HG03064 (cell line): ENCODE measurements around the gene SHISA2.

Experiments used
- ATAC-seq: cut with Tn5 transposase; IDR thresholded peaks from one replicate; pipeline ENCODE4 v1.9.1; 2021; ENCODE audit warnings: low read depth; ENCODE audit not compliant: unreplicated experiment

SHISA2 gene

DNA sequence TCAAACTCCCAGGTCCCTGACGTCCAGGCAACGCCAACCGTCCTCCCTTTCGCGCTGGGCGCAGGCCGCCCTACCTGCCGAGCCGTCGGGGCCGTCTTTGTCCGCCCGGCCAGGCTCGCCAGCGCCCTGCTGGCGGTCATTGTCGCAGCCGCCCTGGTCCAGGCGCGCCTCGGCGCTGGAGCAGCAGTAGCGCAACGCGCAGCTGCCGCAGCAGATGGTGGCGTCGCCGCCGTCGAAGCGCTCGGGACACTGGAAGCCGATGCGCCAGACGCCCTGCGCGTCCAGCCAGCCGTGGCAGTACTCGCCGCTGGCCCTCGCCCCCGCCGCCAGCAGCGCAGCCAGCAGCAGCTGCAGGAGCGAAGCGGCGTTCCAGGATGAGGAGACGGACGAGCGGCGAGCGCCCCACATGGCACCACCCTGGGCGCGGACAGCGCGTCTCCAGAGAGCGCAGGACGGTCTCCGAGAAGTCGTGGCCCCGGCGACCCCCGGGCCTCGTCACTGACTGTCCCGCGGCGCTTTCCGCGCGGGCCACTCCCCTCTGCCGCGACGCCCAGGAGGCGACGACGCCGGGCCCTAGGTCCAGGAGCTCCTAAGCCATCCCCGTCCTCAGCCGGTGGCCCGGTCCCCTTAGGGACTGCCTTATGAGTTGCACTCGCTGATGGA is 1.1 kb downstream of the SHISA2 start:
- ATAC-seq, result no peak

DNA sequence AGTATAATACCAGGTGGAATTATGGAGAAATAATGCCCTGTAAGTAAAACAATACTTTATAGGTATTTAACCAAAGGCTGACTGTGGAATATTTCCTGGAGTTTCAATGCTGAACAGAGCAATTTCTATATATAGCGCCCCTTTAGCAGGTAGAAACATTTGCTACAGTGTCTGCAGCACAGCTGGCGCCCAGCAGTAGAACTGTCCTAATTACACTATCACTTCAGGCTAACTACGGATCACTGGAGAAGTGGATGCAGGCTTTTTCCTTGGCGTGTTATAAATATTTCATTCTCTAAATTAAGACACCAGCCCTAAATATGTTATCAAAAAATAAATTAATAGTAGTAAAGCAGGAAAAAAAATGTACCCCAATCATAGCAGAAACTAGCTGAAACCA is 3.1 kb downstream of the SHISA2 start:
- no peak for ATAC-seq

DNA sequence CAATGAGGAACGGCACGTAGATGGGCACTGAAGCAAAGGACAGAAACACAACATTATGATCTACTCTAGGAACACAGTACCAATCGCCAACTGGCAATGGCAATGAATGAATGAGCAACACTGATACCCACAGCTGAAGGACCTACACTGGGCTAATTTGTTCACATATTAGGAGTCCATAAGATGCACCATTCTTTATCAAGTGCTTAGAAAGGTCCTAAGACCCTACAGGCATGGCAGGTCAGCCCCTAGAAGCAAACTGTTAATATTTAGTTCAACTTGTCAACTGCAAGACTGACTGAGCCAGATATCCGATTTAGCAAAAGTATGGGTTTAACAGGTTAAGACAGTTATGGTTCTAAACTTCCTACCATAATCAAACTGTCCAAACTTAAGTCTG is 4.8 kb downstream of the SHISA2 start:
- ATAC-seq, result no peak

DNA sequence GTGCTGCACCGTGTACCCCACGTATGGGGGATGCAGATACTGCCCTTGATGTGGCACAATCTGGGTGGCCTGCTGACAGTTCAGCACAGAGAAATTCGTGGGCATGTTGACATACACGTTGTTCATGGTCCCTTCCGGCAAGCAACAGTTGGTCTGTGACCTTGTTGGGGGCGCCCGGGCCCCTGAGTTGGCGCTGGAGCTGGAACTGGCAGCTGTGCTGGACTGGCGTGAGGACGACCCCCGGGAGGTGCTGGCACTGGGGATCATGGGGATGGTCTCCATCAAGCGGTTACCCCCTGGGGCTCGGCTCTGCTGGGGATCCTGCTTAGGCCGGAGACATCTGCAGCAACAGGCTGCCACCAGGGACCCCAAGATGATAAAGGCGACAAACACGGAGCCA is 5.2 kb downstream of the SHISA2 start:
- no peak for ATAC-seq

DNA sequence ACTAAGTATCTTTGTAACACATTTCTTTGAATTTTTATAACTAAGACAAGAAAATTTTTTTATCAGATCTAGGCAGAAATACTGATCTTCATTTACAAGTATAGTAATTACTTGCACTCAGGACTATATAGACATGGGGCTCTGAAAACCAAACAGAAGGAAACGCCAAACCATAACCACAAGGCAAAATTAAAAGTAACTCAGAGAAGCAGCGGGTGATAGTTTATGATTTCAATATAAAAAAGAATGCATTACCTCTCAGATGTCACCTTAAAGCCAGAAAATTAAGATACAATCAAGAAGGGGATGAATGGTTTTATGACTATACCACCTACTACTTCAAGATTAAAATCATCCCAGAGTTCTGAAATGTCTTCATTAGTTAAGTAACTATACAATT is 6.7 kb downstream of the SHISA2 start:
- ATAC-seq, result no peak

DNA sequence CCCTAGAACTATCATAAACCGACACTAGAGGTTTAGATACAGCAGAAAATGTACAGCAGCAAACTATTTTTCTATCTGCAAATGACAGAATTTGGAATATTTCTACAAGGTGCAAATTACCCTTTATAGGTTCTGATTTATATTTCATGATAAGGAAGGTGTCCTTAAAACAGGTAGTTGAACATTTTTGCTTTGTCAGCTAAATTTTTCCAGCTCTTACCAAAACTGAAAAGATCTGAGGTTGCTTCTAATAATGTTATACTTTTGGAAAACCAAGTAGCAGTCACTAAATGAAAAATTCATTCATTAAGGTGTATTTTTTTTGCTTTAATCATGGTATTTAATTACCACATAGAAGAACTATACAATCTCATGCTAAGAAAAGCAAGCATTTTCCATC is 9.0 kb downstream of the SHISA2 start:
- no peak for ATAC-seq

DNA sequence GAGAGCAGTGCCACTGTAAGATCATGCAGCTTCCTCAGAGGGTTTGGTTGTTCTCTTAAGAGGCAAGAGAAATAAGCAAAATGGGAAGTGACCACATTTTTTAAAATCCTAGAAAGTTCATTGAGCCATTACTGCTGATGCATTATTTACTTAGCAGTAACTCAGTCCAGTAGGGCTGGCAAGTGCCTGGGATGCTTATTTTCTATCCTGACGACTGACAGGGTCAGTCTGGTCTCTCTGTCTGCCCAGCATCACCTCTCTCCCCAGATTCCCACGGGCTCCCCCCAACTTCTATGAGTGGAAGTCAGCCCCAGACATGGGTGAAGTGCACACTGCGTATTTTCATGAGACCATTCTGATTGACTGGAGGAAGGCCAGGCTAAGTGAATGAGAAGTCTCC is 10.4 kb downstream of the SHISA2 start:
- no peak for ATAC-seq

DNA sequence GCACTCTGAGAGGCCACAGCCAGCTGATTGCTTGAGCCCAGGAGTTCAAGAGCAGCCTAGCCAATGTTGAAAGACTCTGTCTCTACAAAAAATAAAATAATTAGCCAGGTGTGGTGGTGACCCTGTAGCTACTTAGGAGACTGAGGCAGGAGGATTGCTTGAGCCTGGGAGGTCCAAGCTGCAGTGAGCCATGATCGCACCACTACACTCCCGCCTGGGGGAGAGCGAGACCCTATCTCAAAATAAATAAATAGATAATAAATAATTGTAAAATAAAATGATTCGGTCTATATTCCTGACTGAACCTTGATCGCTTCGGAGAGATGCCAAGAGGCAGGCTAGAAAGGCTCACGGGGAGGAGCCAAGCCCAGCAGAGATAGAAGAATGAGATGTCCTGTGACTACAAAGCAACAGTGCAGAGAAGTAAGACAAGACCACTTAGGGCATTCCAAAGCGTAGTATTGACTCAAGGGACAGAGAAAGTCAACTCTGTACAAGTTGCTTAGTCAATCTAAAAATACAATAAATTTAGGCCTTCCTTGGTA is 12.8 kb downstream of the SHISA2 start:
- no peak for ATAC-seq

DNA sequence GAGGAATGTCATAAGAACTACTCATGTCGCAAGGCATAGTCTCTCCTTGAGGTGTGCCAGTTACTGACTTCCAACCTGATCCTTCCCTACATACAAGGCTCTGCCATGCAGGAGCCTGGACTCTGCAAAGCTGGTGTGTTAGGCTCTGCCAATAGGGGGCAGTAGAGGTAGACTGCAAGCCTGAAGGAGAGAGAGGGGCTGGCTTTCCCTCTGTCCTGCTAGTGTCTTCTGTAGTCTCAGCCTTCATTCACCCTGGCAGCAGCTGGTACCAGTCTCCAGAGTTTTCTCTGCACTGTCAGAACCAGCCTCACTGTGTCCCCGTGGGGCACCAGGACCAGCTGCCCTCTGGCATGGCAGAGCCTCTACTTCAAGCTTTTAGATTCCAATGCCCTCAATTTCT is 14.5 kb downstream of the SHISA2 start:
- ATAC-seq, result no peak

DNA sequence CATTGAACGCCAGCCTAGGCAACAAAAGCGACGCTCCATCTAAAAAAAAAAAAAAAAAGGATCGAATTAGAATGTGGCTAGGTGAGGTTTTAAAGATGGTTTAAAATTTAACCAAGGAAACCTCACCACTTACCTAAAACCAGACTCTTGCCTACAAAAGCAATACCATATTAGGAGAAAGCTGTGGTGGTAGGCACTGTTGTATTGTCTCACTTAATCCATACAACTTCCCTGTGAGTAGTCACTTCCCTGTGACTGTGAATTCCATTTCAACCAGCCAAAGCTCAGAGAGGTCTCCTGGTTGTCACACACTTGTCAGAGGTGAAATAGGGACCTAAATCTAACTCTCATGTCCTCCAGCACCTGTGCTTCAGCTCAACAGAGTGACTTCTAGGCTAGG is 15.4 kb downstream of the SHISA2 start:
- ATAC-seq, result no peak

DNA sequence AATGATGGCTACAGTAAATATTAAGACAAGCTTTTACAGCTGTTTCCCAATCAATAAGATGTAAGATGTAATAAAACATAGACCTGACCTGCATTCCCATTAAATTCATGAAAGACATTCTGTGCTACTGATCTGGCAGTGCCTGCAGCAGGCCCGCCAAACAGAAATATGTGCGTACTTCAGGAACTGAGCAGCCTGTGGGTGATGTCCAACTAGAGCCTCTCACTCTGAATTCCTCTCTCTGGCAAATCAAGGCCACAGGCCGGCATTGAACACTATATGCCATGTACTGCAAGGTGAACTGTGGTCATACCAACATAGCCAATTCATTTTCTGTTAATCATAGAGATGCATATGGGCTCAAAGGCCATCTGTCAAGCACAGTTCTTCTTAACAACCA is 17.8 kb downstream of the SHISA2 start:
- ATAC-seq, result no peak

DNA sequence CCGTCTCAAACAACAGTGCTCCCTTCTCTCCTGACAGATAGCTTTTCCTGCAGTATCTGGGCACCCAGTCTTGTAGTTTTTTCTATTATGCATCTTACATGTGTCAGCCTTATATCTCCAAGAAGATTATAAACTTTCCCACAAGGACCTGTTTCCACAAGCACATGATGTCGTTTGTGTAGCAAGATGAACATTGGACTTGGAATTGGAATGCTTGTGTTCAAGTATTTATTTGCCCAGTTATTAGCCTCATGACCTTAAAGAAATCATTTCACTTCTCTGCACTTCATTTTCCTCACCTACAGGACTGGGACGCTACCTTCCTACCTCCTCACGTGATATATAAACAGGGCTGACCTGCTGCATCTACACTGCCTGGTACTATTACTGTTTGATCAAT is 21.5 kb downstream of the SHISA2 start:
- ATAC-seq, result no peak

DNA sequence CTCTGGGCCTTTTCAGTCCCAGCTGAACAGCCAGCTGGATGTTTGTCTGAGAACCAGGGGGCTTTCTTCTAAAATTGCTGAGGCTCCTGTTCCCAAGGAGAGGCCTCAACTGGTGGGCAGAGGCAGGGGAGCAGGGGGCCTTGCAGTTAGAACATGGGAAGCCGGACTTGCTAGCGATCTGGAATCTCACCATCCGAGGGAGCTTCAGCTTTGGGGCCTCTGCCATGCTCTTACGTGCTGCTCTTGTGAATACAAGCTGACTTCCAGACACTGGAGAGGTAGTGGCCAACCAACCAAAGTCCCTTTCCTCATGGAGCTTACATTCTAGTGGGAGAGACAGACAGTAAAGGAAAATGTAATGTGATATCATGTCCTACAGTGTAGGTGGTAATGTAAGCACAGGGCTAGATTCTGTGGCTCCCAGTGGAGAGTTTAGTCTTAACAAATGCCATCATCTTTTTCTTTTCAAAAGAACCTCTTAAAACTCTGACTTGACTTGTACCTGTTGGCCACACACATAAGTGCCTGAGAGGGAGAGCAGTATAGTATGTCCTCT is 22.2 kb downstream of the SHISA2 start:
- ATAC-seq, result no peak

DNA sequence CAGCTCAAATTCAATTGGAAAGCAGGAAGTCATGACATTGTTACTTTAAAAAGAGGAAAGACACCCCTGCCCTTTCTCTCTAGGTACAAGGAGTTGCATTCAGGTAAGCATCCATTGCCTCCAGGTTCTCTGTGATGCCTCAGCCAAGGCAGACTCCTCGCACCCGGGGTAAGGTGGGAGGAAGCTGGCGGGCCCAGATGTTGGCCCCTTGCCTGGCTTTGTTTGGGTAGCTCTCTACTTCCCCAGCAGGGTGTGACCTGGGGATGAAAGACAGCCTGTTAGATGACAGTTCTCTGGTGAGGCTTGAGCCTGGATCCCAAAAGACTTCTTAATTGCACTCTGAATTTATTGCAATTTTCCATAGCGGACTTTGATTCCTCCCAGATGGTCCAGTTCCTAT is 25.6 kb downstream of the SHISA2 start:
- ATAC-seq, result no peak

DNA sequence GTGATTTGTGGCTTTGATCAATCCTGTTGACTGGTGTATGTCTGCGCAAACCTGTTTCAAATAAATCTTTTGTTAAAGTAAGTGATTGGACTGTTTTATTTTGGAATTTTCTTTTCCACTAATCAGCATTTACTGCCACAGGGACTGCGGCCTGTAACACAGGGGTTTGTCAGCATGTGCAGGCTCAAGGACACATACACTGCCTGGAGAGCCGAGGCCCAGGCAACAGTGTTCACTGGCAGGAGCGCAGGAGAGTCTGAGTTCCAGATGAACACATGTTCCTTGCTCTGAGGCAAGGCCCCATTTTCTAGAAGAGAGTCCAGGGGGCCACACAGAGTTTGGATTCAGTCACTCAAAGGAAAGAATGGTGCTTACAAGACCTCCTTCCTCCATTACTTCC is 26.0 kb downstream of the SHISA2 start:
- ATAC-seq, result no peak

DNA sequence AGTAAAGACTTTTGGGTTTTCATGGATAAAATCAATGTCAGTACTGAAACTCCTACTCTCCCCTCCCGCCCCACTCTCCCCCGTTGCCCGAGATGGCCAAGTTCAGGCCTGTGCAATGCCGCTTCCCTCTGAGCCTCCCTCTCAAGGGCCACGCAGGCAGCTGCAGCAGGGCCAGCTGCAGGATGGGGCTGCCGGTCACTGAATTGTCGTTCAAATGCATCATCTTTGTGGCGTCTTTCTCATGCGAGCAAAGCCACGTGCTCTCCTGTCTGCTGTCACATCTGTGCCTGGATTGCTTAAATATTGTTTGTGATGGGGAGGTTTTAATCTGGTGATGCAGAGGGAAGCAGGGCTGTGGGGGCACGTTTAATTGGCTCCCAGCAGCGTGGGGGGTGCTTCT is 26.6 kb downstream of the SHISA2 start:
- ATAC-seq, result no peak

DNA sequence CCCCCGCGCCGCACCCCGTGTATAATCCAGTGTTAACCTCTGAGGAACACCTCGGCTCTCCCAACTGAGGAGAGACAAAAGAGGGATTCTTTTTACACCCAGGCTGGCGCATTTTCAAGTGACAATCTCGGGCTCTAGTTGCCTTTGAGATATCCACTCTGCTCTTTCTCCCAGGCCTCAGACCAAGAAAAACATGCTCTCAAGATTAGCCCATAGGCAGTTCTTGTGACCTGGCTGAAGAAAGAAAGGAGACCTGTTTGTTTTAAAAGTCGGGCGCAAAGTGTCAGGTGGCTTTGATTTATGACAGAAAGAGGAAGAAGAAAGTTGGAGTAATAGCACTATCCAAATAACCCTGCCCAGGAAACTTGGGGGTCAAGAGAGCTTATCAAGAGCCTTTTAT is 27.3 kb downstream of the SHISA2 start:
- no peak for ATAC-seq

DNA sequence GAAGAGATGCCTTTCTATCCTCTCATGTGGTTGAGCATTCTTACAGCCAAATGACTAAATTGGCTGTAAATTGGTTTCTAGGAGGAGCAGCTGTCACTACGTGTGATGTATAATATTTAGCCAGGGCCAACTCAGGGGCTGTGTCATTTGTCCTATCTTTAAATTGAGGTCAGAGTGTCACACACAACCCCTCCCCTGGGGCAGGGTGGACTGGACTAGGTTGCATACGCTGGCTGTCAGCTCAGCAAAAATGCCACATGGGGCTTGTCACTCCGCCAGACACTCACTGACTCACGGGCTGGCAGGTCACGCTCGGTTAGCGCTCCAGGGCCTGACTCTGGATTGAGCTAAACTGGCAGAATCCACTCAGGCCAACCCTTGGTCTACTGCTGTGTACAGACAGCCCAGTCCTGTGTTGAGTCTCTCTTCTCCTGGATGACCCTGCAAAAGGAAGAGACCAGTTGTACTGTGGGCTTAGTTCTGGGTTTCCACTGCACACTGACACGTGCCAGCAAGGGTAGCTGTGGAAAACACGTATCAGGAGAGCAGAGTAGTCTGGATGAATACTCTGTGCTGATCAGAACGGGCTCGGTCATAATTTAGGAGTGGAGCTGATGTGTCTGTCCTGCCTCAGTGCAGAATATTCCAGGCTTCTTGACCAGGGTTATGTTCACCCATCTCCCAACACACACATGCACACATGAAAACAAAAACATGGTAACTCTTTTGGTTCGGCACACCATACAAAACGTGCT is 29.1 kb downstream of the SHISA2 start:
- ATAC-seq, result no peak

DNA sequence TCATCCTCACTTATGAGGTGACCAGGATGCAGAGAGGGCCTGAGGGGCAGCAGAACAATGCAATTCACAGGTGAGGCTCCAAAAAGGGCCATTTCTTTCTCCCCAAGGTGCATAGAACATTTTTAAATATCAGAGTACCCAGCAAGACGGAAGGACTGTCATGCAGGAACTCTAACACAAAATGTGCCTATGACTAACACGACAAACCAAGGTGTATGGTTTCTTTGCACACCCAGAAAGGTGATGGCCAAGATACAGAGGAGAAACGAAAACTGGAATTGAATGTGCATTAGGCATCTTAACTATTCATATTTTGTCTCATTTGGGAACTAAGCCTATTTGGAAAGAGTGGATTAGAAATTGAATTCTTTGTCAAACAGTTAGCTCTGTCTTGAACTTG is 29.9 kb downstream of the SHISA2 start:
- ATAC-seq, result no peak

DNA sequence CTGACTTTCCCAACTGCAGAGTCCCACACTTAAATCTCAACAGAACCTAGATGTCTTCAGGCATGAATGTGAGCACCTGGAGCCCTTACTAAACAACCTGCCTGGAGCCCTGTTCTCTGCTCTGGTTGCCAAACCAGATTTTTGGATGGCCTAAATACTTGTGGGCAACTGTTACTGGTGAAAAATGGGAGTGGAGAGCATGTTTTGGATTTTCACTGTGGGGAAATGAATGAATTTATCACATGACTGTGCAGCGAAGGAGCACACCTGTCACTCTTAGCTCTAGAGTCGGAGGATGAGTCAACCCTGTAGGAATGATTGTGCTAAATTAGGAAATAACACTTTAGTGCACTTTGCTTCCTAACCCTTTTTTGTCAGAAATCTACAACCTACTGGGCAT is 30.3 kb downstream of the SHISA2 start:
- no peak for ATAC-seq

DNA sequence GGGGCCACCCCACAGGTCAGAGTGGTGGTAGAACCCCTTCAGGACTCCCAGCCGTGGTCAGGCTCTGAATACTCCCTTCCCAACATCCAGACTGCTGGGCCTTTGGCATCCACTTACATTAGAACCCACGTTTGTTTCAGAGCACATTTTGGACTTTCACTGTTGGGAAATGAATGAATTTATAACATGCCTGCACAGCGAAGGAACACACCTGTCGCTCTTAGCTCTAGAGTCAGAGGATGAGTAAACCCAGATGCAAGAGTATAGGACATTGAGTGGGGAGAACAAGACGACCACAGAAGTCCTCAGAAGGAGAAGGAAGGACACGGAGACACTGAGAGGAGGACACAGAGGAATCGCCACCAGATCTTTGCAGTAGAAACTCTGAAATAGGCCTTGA is 30.9 kb downstream of the SHISA2 start:
- ATAC-seq, result no peak
